DOHH2 (cell line): Measurements from ENCODE around the gene CST3.

Source experiments
- EZH2phosphoT487 ChIP-seq: fragments of 200-600 bp; sonication (generic); IDR thresholded peaks from 2 replicates; pipeline ENCODE4 v1.6.1; 2017; ENCODE audit warnings: borderline replicate concordance, mild to moderate bottlenecking, antibody characterized with exemption, low read length, moderate library complexity, mixed read lengths
- TF ChIP-seq, protein P1 (sequence below): fragments of 200-600 bp; sonication (generic); IDR thresholded peaks from one replicate; pipeline ENCODE4 v1.5.1; 2014; ENCODE audit warnings: antibody characterized with exemption, mild to moderate bottlenecking, low read depth, low read length; ENCODE audit not compliant: poor library complexity, severe bottlenecking

DNA sequence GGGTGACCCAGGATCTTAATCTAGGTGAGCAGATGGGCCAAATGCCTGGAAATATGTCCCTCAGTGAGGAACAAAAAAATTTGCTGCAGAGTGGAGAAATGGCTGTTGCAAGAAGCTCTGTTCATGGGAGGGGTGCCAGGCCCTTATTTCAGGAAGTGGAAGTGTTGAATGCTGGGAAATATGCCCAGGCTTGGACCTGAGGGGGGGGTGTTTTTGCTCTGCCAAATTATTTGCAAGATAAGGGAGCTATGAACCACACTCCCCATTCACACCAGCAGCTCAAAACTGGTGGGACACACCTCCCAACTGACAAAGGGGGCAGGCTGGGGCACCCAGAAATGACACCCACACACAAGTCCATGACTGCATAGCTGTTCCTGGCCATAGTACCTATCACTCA, 42.4 kb upstream of the CST3 start:
- TF ChIP-seq, protein P1, sequence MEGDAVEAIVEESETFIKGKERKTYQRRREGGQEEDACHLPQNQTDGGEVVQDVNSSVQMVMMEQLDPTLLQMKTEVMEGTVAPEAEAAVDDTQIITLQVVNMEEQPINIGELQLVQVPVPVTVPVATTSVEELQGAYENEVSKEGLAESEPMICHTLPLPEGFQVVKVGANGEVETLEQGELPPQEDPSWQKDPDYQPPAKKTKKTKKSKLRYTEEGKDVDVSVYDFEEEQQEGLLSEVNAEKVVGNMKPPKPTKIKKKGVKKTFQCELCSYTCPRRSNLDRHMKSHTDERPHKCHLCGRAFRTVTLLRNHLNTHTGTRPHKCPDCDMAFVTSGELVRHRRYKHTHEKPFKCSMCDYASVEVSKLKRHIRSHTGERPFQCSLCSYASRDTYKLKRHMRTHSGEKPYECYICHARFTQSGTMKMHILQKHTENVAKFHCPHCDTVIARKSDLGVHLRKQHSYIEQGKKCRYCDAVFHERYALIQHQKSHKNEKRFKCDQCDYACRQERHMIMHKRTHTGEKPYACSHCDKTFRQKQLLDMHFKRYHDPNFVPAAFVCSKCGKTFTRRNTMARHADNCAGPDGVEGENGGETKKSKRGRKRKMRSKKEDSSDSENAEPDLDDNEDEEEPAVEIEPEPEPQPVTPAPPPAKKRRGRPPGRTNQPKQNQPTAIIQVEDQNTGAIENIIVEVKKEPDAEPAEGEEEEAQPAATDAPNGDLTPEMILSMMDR: no peak
- TF ChIP-seq EZH2phosphoT487: no peak
